Posterior cingulate gyrus (tissue), 11 donors: ENCODE measurements around the gene FKBP5.
A peak's percentile ranks its signal among the peaks of the same experiment; 100 is the strongest.

ENCODE experiments used
- DNase-seq, 10 donors: peaks; one replicate each; pipeline versions ENCODE4 v3.0.0 to v3.0.0-alpha.2; 2020 to 2021; ENCODE audit warnings: mixed read lengths in 3 of 10
- intact Hi-C: fragments of 100-400 bp; cut with DNase I; formaldehyde crosslinking; loops from one replicate; pipeline ENCODE4 v1.15.1; 2023

FKBP5 gene

DNA sequence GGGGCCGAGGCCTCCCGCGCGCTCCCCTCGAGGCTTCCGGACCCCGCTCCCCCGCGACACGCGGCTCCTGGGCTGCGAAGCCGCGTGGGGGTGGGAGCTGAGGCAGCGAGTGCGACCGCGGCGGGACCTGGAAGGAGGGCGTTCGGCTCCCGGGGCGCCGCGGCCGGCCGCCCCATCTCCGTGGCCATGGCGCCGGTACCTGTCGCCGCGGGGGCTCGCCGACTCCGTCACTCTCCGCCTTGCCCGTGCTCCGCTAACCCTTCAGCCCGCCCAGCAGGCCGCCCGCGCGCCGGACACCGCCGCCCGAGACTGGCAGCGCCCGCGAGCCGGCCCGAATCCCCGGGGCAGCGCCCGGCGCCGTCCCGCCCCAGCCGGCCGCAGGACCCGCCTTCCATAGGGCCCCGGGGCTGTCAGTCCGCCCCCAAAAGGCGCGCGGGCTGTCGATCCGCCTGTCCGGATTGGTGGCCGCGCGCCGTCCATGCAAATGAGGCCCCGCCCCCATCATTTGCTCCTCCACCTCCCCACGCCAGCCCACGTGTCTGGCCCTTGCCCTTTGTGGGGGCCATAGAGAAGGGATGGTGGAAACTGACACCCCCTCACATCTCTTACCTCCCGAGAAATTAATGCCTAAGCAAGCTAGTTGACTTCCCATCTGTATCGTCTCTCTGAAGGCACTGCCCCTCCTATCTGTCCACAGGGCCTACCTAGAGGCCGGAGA is at the start of gene FKBP5:
FKBP5 (minus strand) TSS at position 311 of the 718 bp plus-strand sequence. CDS start 46,091 bp downstream, outside the sequence.
- peak; percentile 83 to 99 (median 93) for DNase-seq
- intact Hi-C loops = loop anchor here (2.0 to 5.0 kb wide), 3 partner anchors 36 to 106 kb away; no protein-coding TSS in a partner anchor

DNA sequence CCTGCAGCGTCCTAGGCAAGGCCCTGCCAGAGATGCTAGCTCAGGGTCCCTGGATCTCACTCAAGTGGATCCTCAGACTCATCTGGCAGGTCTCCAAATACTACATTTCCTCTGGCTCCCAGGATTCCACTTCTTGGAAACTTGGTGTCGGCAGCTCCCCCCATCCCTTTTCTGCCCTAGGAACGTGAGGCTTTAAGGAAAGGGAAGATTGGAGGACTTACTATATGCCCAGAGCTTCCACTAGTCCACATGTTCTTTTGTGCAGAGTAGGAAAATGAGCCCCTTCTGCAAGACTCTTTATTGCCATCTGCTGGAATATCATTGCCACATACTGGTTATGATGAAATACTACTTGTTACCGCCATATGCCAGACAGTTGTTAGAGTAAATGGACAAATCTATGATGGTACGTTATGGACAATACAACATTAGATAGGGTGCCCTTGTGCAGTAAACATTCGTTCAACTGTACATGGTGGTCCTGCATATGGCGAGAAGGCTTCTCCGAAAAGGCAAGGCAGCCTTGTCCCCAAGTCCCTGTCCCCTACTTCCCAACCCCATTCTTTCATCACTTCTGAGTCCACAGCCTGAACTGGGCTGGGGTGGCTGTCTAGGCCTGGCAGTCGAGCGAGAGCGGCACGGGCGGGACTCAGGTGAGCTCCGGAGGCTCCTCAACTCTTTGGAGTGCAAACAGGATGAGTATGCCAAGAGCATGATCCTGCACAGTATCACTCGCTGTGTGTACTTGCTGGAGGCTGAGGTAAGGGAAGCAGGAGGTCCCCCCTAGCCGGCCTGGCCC is 48.9 kb upstream of the FKBP5 start:
- intact Hi-C loops = loop anchor here (1.0 to 2.0 kb wide), 3 partner anchors 153 to 269 kb away; partner anchors contain the start of gene RPL10A
- peak in 2 of 10 donors; percentile 37 to 66 for DNase-seq

DNA sequence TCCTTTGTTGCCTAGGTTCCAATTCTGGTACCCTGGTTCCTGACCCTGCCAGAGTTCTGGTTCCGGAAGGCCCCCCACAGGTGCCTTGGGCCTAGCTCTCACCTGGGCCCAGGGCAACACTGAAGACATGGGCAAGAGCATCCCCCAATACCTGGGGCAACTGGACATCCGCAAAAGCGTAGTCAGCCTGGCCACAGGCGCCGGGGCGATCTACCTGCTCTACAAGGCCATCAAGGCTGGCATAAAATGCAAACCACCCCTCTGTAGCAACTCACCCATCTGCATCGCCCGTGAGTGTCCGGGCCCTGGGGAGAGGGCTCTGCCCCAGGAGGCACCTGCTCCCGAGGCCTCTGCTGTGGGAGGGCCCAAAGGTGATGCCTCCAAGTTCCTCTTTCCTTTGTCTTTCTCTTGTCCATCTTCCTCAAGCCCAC is 48.3 kb upstream of the FKBP5 start, which contains the start of gene ARMC12:
ARMC12 (plus strand) TSS at position 51 of the 431 bp plus-strand sequence; CDS start at position 128, 77 bp downstream.
- intact Hi-C loops = loop anchor here (1.0 to 2.0 kb wide), 3 partner anchors 153 to 268 kb away; partner anchors contain the start of gene RPL10A
- peak in 2 of 10 donors; percentile 42 to 70 for DNase-seq

DNA sequence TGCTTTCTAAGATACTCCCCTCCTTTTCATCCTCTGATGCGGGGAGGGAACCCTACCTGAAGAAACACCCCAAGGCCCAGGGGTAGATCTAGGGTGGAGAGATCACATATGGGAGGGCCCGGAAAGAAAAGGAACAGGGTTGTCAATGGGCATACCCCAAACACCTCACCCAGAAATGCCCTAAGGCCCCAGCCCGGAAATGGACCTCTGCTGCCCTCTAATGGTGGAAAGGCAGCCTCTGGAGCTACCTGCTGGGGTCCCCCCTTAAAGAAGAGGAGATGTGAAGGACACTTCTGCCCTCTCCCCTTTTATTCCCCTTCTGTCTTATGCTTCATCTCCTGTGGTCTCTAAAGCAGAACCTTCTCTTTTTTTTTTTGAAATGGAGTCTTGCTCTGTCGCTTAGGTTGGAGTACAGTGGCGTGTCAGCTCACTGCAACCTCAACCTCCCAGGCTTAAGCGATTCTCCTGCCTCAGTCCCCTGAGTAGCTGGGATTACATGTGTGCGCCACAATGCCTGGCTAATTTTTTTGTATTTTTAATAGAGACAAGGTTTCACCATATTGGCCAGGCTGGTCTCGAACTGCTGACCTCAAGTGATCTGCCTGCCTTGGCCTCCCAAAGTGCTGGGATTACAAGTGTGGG is 47.7 kb upstream of the FKBP5 start:
- intact Hi-C loops = loop anchor here (2.0 kb wide), 1 partner anchor 268 kb away; the partner anchor contains the start of gene RPL10A
- peak in 9 of 10 donors; percentile 63 to 96 (median 83) for DNase-seq

DNA sequence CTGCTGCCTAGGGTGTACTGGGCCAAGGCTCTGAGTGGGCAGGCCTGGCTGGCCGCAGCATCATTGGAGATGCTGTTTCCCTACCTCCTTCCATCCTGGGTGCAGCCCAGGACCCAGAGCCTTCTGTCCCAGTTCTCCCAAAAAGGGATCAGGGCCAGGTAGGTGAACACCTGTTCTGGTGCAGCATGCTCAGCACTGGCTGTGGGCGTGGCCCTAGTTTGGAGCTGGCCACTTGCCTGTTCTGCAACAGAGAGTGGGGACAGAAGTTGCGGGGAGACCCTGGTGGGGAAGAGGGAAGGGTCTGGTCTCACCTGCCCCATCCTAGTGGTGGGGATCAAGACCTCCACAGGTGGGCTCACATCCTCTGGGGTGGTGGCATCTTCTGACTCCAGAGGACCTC is 46.7 kb upstream of the FKBP5 start:
- peak in 2 of 10 donors; percentile 54 to 66 for DNase-seq
- intact Hi-C loops = no loop called here

DNA sequence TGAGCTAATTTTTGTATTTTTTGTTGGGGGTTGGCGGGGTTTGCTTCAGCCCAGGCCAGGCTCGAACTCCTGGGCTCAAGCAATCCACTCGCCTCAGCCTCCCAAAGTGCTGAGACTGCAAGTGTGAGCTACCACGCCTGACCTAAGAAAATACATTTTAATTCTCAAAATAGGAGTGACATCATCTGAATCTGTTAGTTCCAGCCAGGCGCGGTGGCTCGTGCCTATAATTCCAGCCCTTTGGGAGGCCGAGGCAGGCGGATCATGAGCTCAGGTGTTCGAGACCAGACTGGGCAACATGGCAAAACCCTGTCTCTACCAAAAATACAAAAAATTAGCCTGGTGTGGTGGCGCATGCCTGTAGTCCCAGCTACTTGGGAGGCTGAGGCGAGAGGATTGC is 45.6 kb upstream of the FKBP5 start:
- intact Hi-C loops = loop anchor here (5.0 kb wide), 1 partner anchor 132 kb away; no protein-coding TSS in a partner anchor
- peak in 3 of 10 donors; percentile 32 to 49 (median 43) for DNase-seq

DNA sequence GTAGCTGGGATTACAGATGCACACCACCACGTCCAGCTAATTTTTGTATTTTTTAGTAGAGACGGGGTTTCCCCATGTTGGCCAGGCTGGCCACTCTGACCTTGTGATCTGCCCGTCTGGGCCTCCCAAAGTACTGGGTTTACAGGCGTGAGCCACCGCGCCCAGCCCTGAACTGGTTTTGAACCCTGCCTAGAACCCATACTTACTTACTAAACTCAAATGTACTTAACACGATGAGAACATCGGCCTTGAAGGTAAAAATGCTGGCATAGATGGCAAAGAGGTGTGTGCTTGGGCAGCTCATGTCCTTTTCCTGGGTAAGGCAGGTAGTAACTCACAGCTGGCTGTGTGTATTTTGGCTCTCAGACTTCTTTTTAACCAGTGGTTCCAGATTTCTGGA is 44.9 kb upstream of the FKBP5 start:
- intact Hi-C loops = loop anchor here (2.0 to 5.0 kb wide), 2 partner anchors 47 to 131 kb away; no protein-coding TSS in a partner anchor
- peak in 2 of 10 donors; percentile 29 to 70 for DNase-seq

DNA sequence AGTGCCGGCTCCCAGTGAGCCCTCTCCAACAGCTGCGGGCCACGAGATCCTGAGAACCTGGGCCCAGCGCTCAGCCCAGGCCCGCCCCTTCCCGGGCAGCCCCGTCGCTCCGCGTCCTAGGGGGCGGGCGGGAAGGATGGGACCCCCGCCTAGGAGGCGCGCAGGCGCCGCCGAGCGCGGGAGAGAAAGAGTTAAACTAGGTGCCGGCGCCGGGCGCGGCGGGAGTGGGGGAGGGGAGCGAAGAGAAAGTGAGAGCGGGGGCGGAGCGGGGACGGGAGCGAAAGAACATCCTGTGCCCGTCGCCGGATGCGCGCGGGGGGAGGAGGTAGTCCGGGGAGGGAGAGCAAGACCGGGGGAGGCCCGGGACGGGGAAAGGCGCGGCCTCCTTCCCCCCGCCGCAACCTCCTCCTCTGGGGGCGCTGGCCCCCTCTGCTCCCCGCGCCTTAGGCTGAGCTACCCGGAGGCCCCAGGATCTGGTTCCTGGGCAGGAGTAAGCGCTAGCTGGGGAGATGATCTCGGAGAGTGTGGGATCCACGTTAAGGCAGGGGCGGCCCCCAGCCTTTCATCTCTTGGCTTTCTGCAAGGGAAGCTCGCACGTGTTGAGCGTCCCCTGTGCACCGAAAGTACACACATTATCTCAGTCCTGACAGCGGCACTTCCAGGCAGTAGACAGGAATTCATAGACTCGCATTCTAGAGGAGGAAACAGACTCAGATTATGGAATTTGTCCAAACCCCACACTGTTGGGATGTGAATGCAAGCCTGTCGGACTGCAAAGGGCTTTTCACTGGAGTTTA is 43.2 kb upstream of the FKBP5 start:
- peak; percentile 78 to 97 (median 88) for DNase-seq
- intact Hi-C loops = loop anchor here (2.0 to 5.0 kb wide), 2 partner anchors 45 to 130 kb away; no protein-coding TSS in a partner anchor

DNA sequence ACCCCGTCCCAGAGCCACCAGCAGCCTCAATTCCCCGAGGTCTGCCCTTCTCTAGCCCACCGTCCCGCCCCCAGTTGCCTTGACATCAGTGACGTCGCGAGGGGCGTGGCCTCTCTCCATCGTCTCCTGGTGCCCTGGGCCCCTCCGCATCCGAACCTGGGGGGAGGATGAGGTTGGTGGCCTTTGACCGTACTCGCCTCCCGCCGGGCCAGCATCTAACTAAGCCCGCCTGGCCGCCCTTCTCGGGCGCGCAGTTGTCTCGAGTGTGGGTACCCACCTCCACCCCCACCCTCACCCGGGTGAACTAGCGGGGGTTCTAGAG is 42.7 kb upstream of the FKBP5 start:
- intact Hi-C loops = loop anchor here (5.0 kb wide), 1 partner anchor 129 kb away; no protein-coding TSS in a partner anchor
- DNase-seq = peak; percentile 87 to 99 (median 96)

DNA sequence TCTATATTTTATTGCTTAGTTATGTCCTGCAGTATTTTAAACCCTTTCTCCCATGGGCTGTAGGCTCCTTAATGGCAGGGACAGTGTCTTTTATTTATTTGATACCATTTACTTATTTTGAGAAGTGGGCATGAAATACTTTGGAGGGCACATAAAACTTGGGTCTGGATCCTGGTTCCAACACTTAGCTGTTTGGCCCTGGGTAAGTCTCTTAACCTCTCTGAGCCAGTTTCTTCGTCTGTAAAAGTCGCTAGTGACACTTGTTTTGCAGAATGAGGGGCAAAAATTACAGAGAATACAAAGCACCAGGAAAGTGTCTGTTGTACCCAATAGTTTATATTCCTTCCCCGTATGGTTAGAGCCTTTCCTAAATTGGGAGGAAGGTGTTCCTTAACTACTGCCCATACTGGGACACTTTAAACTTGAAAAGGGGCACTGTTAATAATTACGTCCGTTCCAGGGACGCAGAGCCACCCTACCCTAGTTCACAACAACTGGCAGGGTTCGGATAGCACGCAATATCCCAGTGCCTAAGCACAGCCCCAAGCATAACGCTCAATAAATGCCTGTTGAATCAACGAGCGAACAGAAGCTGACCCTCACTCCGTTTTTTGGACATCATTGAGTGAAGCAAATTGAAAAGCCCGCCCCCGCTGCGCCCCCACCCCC is 42.2 kb upstream of the FKBP5 start:
- intact Hi-C loops = loop anchor here (5.0 kb wide), 1 partner anchor 129 kb away; no protein-coding TSS in a partner anchor
- DNase-seq = no peak

DNA sequence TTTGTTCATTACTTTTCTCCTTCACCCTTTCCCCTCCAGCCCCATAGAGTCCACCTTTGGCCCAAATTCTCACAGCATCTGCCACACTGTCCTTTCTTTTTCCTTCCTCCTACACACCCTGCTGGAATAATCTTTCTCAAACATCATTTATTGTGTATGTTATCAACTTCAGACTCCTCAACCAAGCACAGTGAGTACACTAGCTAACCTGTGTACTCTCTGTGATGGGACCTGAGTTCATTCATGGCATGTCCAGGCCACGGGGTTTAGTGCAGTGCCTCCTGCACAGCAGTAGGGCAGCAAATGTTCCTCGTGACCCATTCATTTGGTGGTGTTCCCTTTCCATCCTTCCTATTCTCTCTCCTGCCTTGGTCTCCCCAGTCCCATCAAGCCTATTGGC is 41.0 kb upstream of the FKBP5 start:
- intact Hi-C loops = loop anchor here (5.0 kb wide), 1 partner anchor 127 kb away; no protein-coding TSS in a partner anchor
- peak in 2 of 10 donors; percentile 5 to 8 for DNase-seq

DNA sequence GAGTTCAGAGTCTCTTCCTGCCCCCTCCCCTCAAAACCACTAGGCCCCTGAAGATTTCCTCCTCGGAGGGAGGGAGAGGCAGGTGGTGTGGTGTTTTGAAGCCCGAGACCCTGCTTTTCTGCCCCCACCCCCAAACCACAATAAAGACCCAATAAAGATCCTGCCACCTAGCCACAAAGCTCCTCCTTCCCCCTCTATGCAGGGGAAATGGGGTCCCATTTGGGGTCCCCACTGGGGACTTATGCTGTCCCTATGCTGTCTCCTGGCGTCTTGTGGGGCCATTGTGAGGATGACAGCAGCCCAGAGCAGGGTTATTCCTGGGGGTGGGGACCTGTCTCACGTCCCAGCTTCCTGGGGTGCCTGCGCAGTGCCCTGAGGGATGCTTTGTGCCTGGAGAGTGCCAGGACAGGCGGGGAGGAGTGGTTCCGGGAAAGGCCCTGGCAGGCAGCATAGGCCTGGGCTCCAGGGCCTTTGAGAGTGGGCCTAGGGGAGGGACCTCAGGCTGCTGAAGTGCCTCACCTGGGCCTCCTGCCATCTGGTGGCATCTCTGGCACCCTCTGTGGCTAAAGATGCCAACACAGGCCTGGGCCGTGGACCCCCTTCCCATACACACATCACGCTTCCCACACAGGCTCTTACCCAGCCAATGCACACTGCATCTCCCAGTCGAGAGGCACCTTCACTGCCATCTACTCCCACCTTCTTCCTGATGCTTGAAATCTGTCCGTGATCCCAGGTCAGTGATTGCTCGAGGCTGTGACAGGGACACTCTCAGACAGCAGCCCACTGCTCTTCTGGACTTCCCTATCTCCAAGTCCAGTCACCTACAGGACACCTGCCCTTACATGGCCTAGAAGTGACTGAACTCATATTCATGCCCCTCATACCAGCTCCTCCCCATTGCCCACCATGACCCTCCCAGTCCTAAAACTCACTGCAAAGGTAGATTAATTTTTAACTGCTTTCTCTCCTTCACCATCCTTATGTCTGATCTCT is 40.3 kb upstream of the FKBP5 start:
- DNase-seq = peak in 7 of 10 donors; percentile 11 to 90 (median 59)
- intact Hi-C loops = no loop called here

DNA sequence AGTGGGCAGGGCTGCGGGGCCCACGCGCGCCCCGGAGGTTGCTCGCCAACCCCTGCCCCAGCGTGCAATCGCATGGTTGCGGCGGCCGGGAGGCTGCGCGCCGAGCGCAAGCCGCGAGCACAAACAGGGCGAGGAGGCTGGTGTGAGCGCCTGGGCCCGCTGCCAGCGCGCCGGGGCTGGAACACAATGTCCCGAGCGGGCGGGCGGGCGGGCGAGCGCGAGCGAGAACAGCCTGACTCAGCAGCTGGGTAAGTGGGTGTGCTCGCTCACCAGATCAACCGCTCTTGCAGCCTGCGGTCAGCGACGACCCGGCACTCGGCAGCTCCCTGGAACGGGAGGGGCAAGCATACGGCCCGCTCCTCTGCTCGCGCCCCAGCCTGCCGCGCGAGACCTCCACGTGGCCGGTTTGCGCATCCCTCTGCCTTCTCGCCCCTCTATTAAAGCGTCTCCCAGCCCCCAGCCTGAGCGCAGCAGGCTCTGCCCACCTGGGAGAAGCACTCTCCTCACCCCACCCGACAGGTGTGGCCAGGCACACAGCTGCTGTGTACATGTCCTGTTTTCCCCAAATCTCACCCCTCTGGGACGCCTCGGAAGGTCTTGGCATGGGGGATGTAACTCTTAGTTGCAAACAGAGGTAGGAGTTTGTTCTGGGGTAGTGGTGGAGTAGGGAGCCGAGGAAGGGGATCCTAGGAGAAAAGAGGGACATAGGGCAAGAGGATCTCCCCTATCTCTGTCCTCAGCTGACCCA is 39.4 kb upstream of the FKBP5 start:
- DNase-seq = peak; percentile 77 to 98 (median 89)
- intact Hi-C loops = no loop called here

DNA sequence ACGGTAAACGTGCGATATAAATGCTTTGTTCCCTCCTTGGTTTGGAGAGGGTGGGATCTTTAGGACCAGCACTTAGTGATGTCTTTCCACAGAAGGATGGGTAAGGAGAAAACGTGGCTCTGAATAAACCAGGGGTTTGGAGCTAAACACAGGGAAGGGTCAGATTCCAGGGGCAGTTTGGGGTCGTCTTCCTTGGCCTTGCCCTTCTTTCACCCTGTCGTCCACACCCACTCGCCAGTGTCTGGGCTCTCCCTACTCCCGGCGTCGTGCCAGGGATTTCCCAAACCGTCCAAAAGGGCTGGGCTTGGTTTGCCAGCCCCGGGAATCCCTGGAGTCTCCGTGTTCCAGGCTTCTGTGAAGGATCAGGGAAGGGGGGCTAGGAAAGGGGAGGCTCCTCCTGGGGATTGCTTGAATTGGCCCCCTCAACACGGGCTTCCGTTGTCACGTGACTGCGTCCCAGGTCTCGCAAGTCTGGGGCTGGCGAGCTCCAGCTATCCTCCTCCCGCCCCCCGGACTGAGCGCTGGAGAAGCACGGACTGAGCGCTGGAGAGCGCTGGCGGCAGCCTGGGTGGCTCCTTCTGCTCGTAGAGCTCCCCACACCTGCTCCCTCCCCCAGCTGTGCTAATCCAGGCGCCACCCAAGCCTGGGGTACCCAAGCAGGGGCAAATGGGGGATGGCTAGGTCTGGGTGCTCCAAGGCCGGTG is 38.7 kb upstream of the FKBP5 start:
- peak; percentile 58 to 97 (median 77) for DNase-seq
- intact Hi-C loops = no loop called here

DNA sequence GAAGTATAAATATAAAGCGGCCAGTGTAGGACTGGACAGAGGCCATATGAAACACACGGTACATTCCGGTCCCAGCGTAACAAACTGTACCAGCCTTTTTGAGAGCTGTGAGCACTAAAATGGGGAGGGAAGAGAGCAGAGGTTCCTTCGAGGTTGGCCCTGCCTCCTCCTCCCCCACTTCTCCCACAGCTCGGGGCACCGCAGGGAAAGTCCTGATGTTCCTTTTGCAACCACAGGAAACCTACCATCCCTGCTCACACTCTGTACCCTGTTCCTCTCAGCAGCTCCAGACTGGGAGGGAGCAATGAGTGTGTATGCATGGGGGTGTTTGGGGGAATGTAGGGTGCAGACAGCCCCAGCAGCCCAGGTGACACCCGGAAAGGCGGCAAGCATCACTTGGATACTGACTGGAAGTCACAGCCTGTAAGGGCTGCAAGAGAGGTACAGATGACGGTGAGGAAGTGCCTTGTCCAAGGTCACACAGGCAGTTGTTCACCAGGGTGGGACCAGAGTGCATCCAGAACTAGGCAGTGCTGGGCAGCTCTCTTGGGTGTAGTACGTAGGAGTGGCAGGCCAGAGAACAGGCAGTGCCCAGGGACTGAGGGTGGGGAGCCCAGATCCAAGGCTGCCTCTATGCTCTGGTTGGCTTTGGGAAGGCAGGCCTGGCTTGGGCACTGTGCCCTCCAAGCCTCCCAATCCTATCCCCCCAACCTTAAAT is 37.2 kb upstream of the FKBP5 start:
- intact Hi-C loops = loop anchor here (2.0 kb wide), 1 partner anchor 37 kb away; the partner anchor contains the start of gene FKBP5
- DNase-seq = peak; percentile 21 to 92 (median 54)
